Measurements from ENCODE around the gene ACTR8.

The ACTR8 gene

DNA sequence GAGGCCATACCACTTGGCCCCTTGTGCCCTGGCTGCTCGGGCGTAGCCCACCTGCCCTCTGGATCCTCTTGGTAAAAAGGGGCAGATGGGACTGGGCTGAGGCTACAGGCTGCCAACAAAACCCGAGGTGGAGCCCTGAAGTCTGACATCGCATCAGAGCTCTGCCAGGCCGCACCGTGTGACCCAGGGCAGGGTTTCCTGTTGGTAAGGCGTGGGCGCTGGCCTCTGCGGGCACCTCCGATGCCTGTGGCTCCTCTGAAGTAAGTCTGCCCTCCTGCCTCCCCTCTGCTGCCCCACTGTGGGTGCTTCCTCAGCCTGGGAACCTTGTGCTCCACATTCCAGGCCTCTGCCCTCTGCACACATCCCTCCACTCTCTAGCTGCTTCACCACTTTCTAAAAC, 44.6 kb downstream of the ACTR8 start:
- H3K9me2 ChIP-seq (replicated peaks; ENCODE audit: low read depth, low read length) = no peaks in the 10 kb centered on the region
- H3K9ac ChIP-seq (ENCODE audit: low read depth, low read length, poor library complexity, severe bottlenecking) = no peak overlapping the region
- H3F3A ChIP-seq (ENCODE audit: low read depth) = no peaks in the 10 kb centered on the region
- no peaks in the 10 kb centered on the region for H3K27me3 ChIP-seq (ENCODE audit: insufficient read depth, low read length, poor library complexity, severe bottlenecking)
- no peaks in the 10 kb centered on the region for H3K36me3 ChIP-seq (ENCODE audit: insufficient read depth, low read length)
- H3K9me3 ChIP-seq (ENCODE audit: insufficient read depth, low read depth, low read length) = no peaks in the 10 kb centered on the region
- TF ChIP-seq, protein P1, sequence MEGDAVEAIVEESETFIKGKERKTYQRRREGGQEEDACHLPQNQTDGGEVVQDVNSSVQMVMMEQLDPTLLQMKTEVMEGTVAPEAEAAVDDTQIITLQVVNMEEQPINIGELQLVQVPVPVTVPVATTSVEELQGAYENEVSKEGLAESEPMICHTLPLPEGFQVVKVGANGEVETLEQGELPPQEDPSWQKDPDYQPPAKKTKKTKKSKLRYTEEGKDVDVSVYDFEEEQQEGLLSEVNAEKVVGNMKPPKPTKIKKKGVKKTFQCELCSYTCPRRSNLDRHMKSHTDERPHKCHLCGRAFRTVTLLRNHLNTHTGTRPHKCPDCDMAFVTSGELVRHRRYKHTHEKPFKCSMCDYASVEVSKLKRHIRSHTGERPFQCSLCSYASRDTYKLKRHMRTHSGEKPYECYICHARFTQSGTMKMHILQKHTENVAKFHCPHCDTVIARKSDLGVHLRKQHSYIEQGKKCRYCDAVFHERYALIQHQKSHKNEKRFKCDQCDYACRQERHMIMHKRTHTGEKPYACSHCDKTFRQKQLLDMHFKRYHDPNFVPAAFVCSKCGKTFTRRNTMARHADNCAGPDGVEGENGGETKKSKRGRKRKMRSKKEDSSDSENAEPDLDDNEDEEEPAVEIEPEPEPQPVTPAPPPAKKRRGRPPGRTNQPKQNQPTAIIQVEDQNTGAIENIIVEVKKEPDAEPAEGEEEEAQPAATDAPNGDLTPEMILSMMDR (conservative IDR thresholded peaks at IDR 0.05; ENCODE audit: low read length) = no peak
- TF ChIP-seq EZH2phosphoT487 (IDR thresholded peaks at IDR 0.05; ENCODE audit: borderline replicate concordance) = no peak
- H4K20me1 ChIP-seq (ENCODE audit: insufficient read depth, low read length, poor library complexity, severe bottlenecking) = no peaks in the 10 kb centered on the region
- H3K4me3 ChIP-seq (ENCODE audit: low read length, poor library complexity, severe bottlenecking) = no peak overlapping the region
- no peaks in the 10 kb centered on the region for H3K4me1 ChIP-seq (ENCODE audit: insufficient read depth, low read length, poor library complexity, severe bottlenecking)
- no peaks in the 10 kb centered on the region for H3K79me2 ChIP-seq (ENCODE audit: insufficient read depth, low read length)
- no peak overlapping the region for H3K4me2 ChIP-seq (ENCODE audit: low read depth, low read length, poor library complexity, severe bottlenecking)
- H2AFZ ChIP-seq (ENCODE audit: low read length) = no peak overlapping the region

DNA sequence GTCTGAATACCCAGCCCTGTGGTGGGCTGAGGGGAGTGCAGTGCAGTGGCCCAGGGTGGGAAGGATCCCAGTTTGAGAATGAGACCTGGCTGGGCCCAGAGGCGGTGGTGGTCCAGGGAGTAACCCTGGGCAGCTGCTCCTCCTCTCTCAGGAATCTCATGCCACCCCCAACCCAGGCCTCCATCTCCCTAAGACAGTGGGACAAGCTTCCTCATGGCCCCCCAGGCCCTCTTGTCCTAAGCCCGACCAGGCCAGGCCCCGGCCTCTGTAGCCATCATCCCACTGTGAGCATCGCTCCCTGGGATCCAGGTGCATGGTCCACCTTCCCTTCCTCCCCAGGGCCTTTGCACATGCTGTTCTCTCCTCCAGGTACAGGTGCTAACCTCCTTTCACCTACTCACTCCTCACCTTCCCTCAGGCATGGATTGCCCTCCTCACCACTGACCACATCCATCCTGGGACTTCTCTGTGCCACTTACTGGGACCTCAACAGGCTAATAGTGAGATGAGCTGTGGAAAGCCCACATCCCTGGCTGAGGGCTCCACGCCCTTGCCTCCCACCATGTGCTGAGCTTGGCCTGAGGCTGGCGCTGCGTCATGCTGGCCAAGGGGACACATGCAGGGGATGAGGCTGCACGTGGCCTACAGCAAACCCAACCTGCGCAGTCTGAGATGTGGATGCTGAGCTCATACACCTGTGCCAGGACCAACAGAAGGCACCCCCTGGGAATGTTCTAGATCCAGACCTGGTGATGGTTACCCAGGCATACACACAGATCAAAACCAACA, 45.7 kb downstream of the ACTR8 start:
- Histone ChIP-seq H4K20me1 (ENCODE audit: insufficient read depth, low read length, poor library complexity, severe bottlenecking) (no peaks in the 10 kb centered on the region), H2AFZ (ENCODE audit: low read length) (no peak overlapping the region), H3K9me3 (ENCODE audit: insufficient read depth, low read depth, low read length) (no peaks in the 10 kb centered on the region), H3K4me1 (ENCODE audit: insufficient read depth, low read length, poor library complexity, severe bottlenecking) (no peaks in the 10 kb centered on the region), H3K36me3 (ENCODE audit: insufficient read depth, low read length) (no peaks in the 10 kb centered on the region), H3K4me2 (ENCODE audit: low read depth, low read length, poor library complexity, severe bottlenecking) (no peak overlapping the region), H3F3A (ENCODE audit: low read depth) (no peaks in the 10 kb centered on the region), H3K9me2 (replicated peaks; ENCODE audit: low read depth, low read length) (no peaks in the 10 kb centered on the region), H3K79me2 (ENCODE audit: insufficient read depth, low read length) (no peaks in the 10 kb centered on the region), H3K27me3 (ENCODE audit: insufficient read depth, low read length, poor library complexity, severe bottlenecking) (no peaks in the 10 kb centered on the region), H3K4me3 (ENCODE audit: low read length, poor library complexity, severe bottlenecking) (no peak overlapping the region), H3K9ac (ENCODE audit: low read depth, low read length, poor library complexity, severe bottlenecking) (no peak overlapping the region)
- TF ChIP-seq EZH2phosphoT487 (IDR thresholded peaks at IDR 0.05; ENCODE audit: borderline replicate concordance) = no peak
- TF ChIP-seq, protein P1 (conservative IDR thresholded peaks at IDR 0.05; ENCODE audit: low read length) = no peak

DNA sequence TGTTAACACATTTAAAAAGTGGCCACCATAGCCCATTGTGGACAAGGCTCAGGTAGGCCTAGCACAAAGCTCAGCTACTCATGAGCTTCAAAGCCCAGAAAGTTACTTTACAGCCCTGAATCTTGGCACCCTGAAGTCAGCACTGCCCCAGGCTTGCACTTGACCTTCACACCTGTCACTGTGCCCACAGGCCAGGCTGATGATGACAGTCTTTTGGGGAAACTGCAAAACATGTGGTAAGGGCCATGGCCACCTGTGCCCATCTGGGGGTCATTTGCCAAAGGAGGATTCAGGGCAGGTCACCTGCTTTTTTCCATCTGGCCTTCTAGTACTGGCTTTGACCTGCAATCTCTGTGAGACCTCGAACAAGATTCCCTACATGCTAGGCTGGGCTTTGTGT, 46.7 kb downstream of the ACTR8 start:
- H3K4me3 ChIP-seq (ENCODE audit: low read length, poor library complexity, severe bottlenecking) = no peak overlapping the region
- H3K9ac ChIP-seq (ENCODE audit: low read depth, low read length, poor library complexity, severe bottlenecking) = no peak overlapping the region
- H3K4me1 ChIP-seq (ENCODE audit: insufficient read depth, low read length, poor library complexity, severe bottlenecking) = no peaks in the 10 kb centered on the region
- no peaks in the 10 kb centered on the region for H3K79me2 ChIP-seq (ENCODE audit: insufficient read depth, low read length)
- no peak overlapping the region for H2AFZ ChIP-seq (ENCODE audit: low read length)
- H4K20me1 ChIP-seq (ENCODE audit: insufficient read depth, low read length, poor library complexity, severe bottlenecking) = no peaks in the 10 kb centered on the region
- no peaks in the 10 kb centered on the region for H3K9me2 ChIP-seq (replicated peaks; ENCODE audit: low read depth, low read length)
- no peak overlapping the region for H3K4me2 ChIP-seq (ENCODE audit: low read depth, low read length, poor library complexity, severe bottlenecking)
- no peaks in the 10 kb centered on the region for H3K9me3 ChIP-seq (ENCODE audit: insufficient read depth, low read depth, low read length)
- H3K36me3 ChIP-seq (ENCODE audit: insufficient read depth, low read length) = no peaks in the 10 kb centered on the region
- H3K27me3 ChIP-seq (ENCODE audit: insufficient read depth, low read length, poor library complexity, severe bottlenecking) = no peaks in the 10 kb centered on the region
- H3F3A ChIP-seq (ENCODE audit: low read depth) = no peaks in the 10 kb centered on the region
- no peak for TF ChIP-seq EZH2phosphoT487 (IDR thresholded peaks at IDR 0.05; ENCODE audit: borderline replicate concordance)
- TF ChIP-seq, protein P1 (conservative IDR thresholded peaks at IDR 0.05; ENCODE audit: low read length) = no peak
